Large intestine (tissue), 3 donors: ENCODE results near the gene BTRC. TPM values are rescaled to one million over a fixed set of nuclear protein-coding genes. Genes with fewer than 3 reads are reported as not detected.
"Not testable (repeated sequence)": the region's sequence is repeated elsewhere in the genome, so short reads cannot be mapped to it uniquely, and the experiment has no call there.

Experiments
- DNase-seq, 2 donors: peaks; one replicate each; pipeline versions ENCODE4 v3.0.0 to v3.0.0-alpha.2; 2013
- H3K27ac ChIP-seq: one replicate; pipeline ENCODE4 v1.5.1; 2013; ENCODE audit warnings: low read length
- H3K27me3 ChIP-seq: 2 replicates; pipeline ENCODE4 v1.6.1; 2013; ENCODE audit warnings: low read length; ENCODE audit not compliant: control insufficient read depth, insufficient read depth
- H3K36me3 ChIP-seq: 2 replicates; pipeline ENCODE4 v1.6.1; 2013; ENCODE audit warnings: low read length; ENCODE audit not compliant: control insufficient read depth, insufficient read depth
- H3K4me1 ChIP-seq: one replicate; pipeline ENCODE4 v1.6.1; 2013; ENCODE audit warnings: low read length; ENCODE audit not compliant: control insufficient read depth, insufficient read depth
- H3K4me3 ChIP-seq: one replicate; pipeline ENCODE4 v1.5.1; 2013; ENCODE audit warnings: low read length
- H3K9me3 ChIP-seq: one replicate; pipeline ENCODE4 v1.6.1; 2013; ENCODE audit warnings: mild to moderate bottlenecking, low read depth, low read length, moderate library complexity; ENCODE audit not compliant: control insufficient read depth
- WGBS: methylation state at CpG from one replicate; pipeline ENCODE4 v1.1.5; 2013; ENCODE audit warnings: low lambda C conversion rate; ENCODE audit not compliant: insufficient coverage; 5-methylcytosine and 5-hydroxymethylcytosine counted together
- polyA plus RNA-seq: library from polyadenylated mRNA; unstranded; fragments of 120-200 nt; gene quantifications from one replicate; pipeline ENCODE4 v1.2.1, GENCODE V29; 2013

Gene BTRC
- polyA plus RNA-seq, 1 donor: 14.4 TPM

- Histone ChIP-seq H3K9me3 (no peaks in the 10 kb centered on the region), H3K36me3 (peaks cover 33% of the 10 kb centered on the region), H3K4me1 (peaks cover 11% of the 10 kb centered on the region), H3K27ac (no peak overlapping the region), H3K4me3 (no peak overlapping the region), H3K27me3 (no peaks in the 10 kb centered on the region)
- DNase-seq: no peak
- 100% methylated on average over 1 of the region's 9 CpGs for WGBS
These were observed 231.9 kb downstream of the BTRC start for GRCh38 chr10:101585841-101586240.

GRCh38 chr10:101587725-101588653, 234.0 kb downstream of the BTRC start, which contains the start of the genes DPCD and POLL:
Gene DPCD, plus strand, starts transcription at chr10:101588321. Its CDS starts 16 bp downstream, at chr10:101588337.
Gene POLL, minus strand, starts transcription at chr10:101588257. Its CDS starts 897 bp downstream, at chr10:101587360.
- DNase-seq: peak; percentile 94 to 96
- peak within 1 kb of the TSS; percentile 24 for H3K27ac ChIP-seq
- H3K4me3 ChIP-seq: peak within 1 kb of the TSS; percentile 98
- WGBS: 0% methylated on average over 3 of the region's 50 CpGs
- H3K4me1 ChIP-seq: peaks cover 11% of the 10 kb centered on the region
- no peaks in the 10 kb centered on the region for H3K27me3 ChIP-seq
- no peaks in the 10 kb centered on the region for H3K9me3 ChIP-seq
- H3K36me3 ChIP-seq: peaks cover 18% of the 10 kb centered on the region

GRCh38 chr10:101588879-101589278, 234.9 kb downstream of the BTRC start:
- H3K9me3 ChIP-seq: no peaks in the 10 kb centered on the region
- no peak overlapping the region for H3K27ac ChIP-seq
- WGBS: no CpG with 5 or more reads among the region's 5 CpGs
- peak in 1 of 2 donors; percentile 45 for DNase-seq
- peak overlapping the region; percentile 98 for H3K4me3 ChIP-seq
- no peaks in the 10 kb centered on the region for H3K27me3 ChIP-seq
- peaks cover 12% of the 10 kb centered on the region for H3K36me3 ChIP-seq
- peaks cover 11% of the 10 kb centered on the region for H3K4me1 ChIP-seq

- H3K27ac ChIP-seq, DNase-seq, H3K4me3 ChIP-seq, H3K36me3 ChIP-seq, H3K27me3 ChIP-seq, H3K4me1 ChIP-seq, H3K9me3 ChIP-seq: not testable (repeated sequence)
- WGBS: no CpG with 5 or more reads among the region's 2 CpGs
These were observed 239.4 kb downstream of the BTRC start for GRCh38 chr10:101593331-101593730.

- no peaks in the 10 kb centered on the region for H3K27me3 ChIP-seq
- no peak for DNase-seq
- WGBS: 72% methylated on average over 3 of the region's 13 CpGs
These were observed 241.8 kb downstream of the BTRC start for GRCh38 chr10:101595591-101596433.

GRCh38 chr10:101597091-101597900, 243.3 kb downstream of the BTRC start:
- Histone ChIP-seq H3K9me3 (no peaks in the 10 kb centered on the region), H3K27me3 (no peaks in the 10 kb centered on the region), H3K27ac (no peak overlapping the region), H3K36me3 (peaks cover 2% of the 10 kb centered on the region), H3K4me1 (no peaks in the 10 kb centered on the region), H3K4me3 (no peak overlapping the region)
- DNase-seq: no peak
- no CpG with 5 or more reads among the region's 14 CpGs for WGBS

More at GRCh38 chr10:101595591-101596433, 241.8 kb downstream of the BTRC start:
- H3K4me3 ChIP-seq: no peak overlapping the region
- no peaks in the 10 kb centered on the region for H3K36me3 ChIP-seq
- H3K4me1 ChIP-seq: no peaks in the 10 kb centered on the region
- H3K27ac ChIP-seq: no peak overlapping the region
- no peaks in the 10 kb centered on the region for H3K9me3 ChIP-seq

GRCh38 chr10:101601541-101601940, 247.6 kb downstream of the BTRC start:
- DNase-seq: no peak
- no peak overlapping the region for H3K4me3 ChIP-seq
- H3K27me3 ChIP-seq: no peaks in the 10 kb centered on the region
- peaks cover 4% of the 10 kb centered on the region for H3K4me1 ChIP-seq
- H3K36me3 ChIP-seq: peaks cover 24% of the 10 kb centered on the region
- WGBS: no CpG with 5 or more reads among the region's 1 CpG
- H3K27ac ChIP-seq: no peak overlapping the region
- no peaks in the 10 kb centered on the region for H3K9me3 ChIP-seq

GRCh38 chr10:101602761-101603398, 248.9 kb downstream of the BTRC start:
- H3K36me3 ChIP-seq: peaks cover 32% of the 10 kb centered on the region
- no peaks in the 10 kb centered on the region for H3K9me3 ChIP-seq
- no peaks in the 10 kb centered on the region for H3K27me3 ChIP-seq
- peaks cover 4% of the 10 kb centered on the region for H3K4me1 ChIP-seq
- H3K4me3 ChIP-seq: no peak overlapping the region
- DNase-seq: peak; percentile 47 to 57
- WGBS: 71% methylated on average over 3 of the region's 6 CpGs
- H3K27ac ChIP-seq: no peak overlapping the region
